ENCODE data around the gene SLC3A2. TPM values are rescaled to one million over a fixed set of nuclear protein-coding genes. Genes with fewer than 3 reads are reported as not detected.
A peak's percentile ranks its signal among the peaks of the same experiment; 100 is the strongest.
"Not testable (repeated sequence)": the region's sequence is repeated elsewhere in the genome, so short reads cannot be mapped to it uniquely, and the experiment has no call there.

SLC3A2 gene
- total RNA-seq, 1 donor from 2014 or later = 38.6 TPM

- DNase-seq (ENCODE audit: low spot score) = no peak
- intact Hi-C loops (cut with DNase I) = no loop called here
Measured at GRCh38 chr11:62850911-62851806, 29.5 kb upstream of the SLC3A2 start.

- intact Hi-C loops (cut with DNase I) = no loop called here
Measured at GRCh38 chr11:62851807-62852522, 28.7 kb upstream of the SLC3A2 start.

GRCh38 chr11:62852523-62853188 lies 28.0 kb upstream of the SLC3A2 start:
- intact Hi-C loops (cut with DNase I) = no loop called here
- no peak for DNase-seq (ENCODE audit: low spot score)

More at GRCh38 chr11:62851807-62852522, 28.7 kb upstream of the SLC3A2 start:
- no peak for DNase-seq (ENCODE audit: low spot score)

GRCh38 chr11:62853279-62853965 lies 27.3 kb upstream of the SLC3A2 start:
- intact Hi-C loops (cut with DNase I) = no loop called here
- no peak for DNase-seq (ENCODE audit: low spot score)

DNA sequence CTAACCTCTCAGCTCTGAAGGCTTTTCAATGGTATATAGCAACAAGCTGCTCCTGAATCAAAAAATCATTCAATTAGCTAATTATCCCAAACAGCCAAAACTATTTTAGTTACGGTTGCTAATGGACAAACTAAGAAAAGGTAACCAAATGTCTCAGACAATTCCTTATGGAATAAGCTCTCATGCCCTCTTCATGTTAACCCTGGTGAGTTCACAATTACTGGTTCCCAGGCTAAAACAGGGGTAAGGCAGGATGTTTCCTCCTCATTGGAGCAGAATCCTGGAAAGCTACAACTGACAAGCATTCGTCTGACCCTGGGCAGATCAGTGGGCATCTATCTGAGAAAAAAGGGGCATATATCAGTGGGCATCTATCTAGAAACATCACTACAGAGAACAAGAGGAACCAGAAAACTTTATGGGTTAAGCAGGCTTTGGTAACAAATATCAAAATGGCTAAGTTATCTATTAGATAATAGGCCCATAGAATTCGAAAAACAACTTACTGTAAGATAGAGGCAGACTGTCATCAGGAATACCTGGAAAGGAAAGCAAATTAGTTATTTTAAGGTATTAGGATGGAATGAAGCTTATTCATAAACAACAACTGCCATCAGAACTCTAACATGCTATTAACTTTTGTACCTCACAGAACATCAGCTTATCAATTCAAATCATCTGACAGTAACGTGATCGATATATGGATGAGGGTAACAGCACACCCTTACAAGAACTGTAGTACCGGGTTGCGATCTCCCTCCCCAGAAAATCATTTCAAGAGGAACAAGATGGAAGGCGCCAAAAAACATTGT lies 26.5 kb upstream of the SLC3A2 start:
- DNase-seq (ENCODE audit: low spot score) = no peak
- intact Hi-C loops (cut with DNase I) = loop anchor here (1.0 kb wide), 1 partner anchor 12 kb away; no protein-coding TSS in a partner anchor

DNA sequence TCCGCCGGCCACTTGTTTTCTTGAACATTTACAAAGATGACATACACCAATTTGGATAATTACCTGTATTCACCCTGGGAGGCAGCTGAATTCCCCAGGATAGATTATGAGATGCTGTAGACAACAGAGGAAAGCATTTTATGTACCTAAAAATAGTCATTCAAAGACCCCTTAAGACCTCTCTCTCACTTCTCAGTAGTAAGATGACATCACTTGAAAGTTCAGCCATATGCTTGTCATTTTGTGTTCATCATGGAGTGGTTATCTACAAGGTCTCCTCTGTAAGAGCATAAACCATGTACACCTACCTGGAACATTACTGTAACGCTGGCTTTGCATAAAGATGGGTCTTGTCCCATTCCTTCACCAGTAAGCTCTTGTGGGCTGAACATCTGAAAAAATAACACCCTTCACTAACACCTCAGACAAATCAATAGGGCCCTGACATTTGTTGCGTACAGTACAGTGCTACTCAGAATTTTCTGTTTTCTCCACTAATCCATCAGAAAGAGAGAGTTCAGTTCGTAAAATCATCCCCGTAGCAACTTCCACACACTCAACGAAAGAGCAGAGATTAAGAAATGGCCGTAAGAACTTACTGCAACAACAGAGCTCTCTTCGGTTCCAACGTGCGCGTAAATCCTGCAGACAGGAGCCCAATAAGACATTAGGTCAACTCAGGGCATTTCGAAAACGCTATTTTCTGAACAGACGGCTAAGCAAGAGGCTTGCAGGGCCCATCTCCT lies 25.7 kb upstream of the SLC3A2 start:
- intact Hi-C loops (cut with DNase I) = loop anchor here (1.0 to 5.0 kb wide), 2 partner anchors 13 to 128 kb away; partner anchors contain the start of genes HNRNPUL2 and TTC9C
- no peak for DNase-seq (ENCODE audit: low spot score)

DNA sequence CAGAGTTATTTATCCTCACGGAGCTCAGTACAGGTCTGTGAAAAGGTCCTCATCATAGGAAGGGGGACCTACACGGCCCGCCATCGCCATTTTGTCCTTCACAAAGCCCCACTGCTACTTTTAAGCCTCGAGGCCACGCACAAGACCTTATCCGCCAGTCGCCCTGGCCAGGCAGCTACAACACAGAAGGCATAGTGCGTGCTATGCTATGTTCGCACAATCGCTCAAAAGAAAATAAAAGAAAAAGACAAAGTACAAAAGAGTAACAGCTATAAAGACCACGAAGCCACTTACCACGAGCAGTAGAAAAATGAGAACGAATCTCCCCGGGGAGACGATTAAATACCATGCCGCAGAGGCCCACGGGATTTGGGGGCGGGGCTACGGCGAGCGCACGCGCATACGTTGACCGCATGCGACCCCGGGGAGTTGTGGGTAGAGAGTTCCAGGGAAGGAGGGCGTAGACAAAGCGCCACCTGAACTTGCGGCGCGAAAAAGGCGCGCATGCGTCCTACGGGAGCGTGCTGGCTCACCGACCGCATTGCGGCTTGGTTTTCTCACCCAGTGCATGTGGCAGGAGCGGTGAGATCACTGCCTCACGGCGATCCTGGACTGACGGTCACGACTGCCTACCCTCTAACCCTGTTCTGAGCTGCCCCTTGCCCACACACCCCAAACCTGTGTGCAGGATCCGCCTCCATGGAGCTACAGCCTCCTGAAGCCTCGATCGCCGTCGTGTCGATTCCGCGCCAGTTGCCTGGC lies 24.9 kb upstream of the SLC3A2 start:
- peak; percentile 98 for DNase-seq (ENCODE audit: low spot score)
- intact Hi-C loops (cut with DNase I) = loop anchor here (2.0 to 5.0 kb wide), 2 partner anchors 25 to 128 kb away; partner anchors contain the start of genes HNRNPUL2, SLC3A2 and TTC9C

- intact Hi-C loops (cut with DNase I) = loop anchor here (2.0 to 5.0 kb wide), 2 partner anchors 24 to 129 kb away; partner anchors contain the start of genes HNRNPUL2, SLC3A2 and TTC9C
- DNase-seq (ENCODE audit: low spot score) = no peak
Measured at GRCh38 chr11:62856333-62856895, 24.3 kb upstream of the SLC3A2 start.

DNA sequence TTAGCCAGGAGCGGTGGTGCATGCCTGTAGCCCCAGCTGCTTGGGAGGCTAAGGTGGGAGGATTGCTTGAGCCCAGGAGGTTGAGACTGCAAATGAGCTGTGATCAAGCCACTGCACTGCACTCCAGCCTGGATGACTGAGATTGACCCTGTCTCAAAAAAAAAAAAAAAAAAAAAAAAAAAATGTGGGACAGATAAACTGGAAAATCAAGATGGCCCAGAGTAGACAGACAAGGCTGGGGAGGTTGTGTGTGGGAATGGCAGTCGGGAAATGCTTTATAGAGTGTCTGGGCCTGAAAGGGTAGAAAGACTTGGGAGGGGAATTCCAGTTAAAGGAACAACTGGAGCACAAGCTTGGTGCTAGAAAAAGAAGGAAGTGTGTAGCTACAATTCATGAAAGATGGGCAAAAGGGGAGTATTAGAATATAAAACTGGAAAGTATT lies 23.1 kb upstream of the SLC3A2 start:
- intact Hi-C loops (cut with DNase I) = loop anchor here (2.0 to 5.0 kb wide), 2 partner anchors 23 to 130 kb away; partner anchors contain the start of genes HNRNPUL2, SLC3A2 and TTC9C
- DNase-seq (ENCODE audit: low spot score) = no peak

- DNase-seq (ENCODE audit: low spot score) = no peak
- intact Hi-C loops (cut with DNase I) = loop anchor here (5.0 kb wide), 1 partner anchor 131 kb away; the partner anchor contains the start of genes HNRNPUL2 and TTC9C
Measured at GRCh38 chr11:62858201-62858600, 22.5 kb upstream of the SLC3A2 start.

DNA sequence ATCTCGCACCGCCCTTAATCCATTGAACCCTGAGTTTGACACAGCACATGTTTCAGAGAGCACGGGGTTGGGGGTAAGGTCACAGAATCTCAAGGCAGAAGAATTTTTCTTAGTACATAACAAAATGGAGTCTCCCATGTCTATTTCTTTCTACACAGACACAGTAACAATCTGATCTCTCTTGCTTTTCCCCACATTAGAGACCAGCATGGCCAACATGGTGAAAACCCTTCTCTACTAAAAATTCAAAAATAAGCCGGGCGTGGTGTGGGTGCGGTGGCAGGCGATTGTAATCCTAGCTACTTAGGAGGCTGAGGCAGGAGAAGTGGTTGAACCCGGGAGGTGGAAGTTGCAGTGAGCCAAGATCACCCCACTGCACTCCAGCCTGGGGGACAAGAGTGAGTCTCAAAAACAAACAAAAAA lies 21.4 kb upstream of the SLC3A2 start:
- not testable (repeated sequence) for DNase-seq (ENCODE audit: low spot score)
- intact Hi-C loops (cut with DNase I) = loop anchor here (5.0 kb wide), 1 partner anchor 132 kb away; the partner anchor contains the start of genes HNRNPUL2 and TTC9C

DNA sequence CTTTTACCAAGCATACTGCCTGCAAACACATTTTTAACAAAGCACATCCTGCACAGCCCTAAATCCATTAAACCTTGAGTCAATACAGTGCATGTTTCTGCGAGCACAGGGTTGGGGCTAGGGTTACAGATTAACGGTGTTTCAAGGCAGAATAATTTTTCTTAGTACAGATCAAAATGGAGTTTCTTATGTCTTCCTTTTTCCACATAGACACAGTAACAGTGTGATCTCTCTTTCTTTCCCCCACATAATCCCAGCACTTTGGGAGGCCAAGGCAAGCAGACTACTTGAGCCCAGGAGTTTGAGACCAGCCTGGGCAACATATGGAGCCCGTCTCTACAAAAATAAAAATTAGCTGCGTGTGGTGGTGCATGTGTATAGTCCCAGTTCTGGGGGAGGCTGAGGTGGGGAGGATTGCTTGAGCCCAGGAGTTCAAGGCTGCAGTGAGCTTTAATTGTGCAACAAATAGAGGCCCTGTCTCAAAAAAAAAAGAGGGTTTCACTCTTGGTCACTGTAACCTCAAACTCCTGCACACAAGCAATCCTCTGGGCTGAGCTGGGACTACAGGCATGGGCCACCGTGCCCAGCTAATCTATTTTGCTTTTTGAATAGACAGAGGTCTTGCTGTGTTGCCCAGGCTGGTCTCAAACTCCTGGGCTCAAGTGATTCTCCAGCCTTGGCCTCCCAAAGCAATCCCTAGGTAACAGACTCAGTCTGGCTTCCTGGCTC lies 19.7 kb upstream of the SLC3A2 start:
- intact Hi-C loops (cut with DNase I) = loop anchor here (5.0 kb wide), 1 partner anchor 464 kb away; no protein-coding TSS in a partner anchor
- no peak for DNase-seq (ENCODE audit: low spot score)

GRCh38 chr11:62861564-62862192 lies 19.0 kb upstream of the SLC3A2 start:
- intact Hi-C loops (cut with DNase I) = loop anchor here (2.0 to 5.0 kb wide), 2 partner anchors 75 to 464 kb away; partner anchors contain the start of gene TMEM179B
- DNase-seq (ENCODE audit: low spot score) = not testable (repeated sequence)

DNA sequence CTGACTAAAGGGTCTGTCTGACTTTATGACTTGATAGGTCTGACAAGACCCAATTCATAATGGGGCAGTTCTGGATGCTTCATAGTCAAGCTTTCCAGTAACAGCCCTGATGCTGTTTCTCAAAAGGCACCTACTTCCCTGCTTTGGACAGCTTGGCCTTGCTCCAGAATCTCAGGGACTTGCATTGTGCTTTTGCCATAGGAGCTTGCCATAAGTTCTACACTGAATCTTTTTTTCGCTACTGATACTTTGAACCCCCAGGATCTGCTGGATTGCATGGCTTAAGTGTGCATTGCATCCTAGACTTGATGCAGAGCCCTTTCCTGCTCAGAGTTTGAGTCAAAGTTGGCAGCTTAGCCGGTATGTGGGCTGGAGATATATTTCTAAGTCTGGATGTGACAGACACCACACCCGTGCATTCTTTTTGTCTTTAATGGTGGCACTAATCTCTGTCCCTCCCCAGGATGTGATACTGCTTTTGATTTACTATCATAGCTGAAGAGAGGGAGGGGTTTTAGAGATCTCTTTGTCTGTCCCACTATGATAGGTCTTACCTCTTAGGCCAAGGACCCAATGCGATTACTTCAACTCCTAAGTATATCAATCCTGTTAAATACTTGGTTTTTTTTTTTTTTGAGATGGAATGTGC lies 16.9 kb upstream of the SLC3A2 start:
- no peak for DNase-seq (ENCODE audit: low spot score)
- intact Hi-C loops (cut with DNase I) = loop anchor here (2.0 to 5.0 kb wide), 2 partner anchors 77 to 467 kb away; partner anchors contain the start of gene TMEM179B
